ENCODE measurements around the gene PCNT.

Gene PCNT

GRCh38 chr21:46441961-46442498 lies 118.1 kb downstream of the PCNT start:
- Histone ChIP-seq H2BK5ac (ENCODE audit: low read length) (no peak overlapping the region), H2AFZ (ENCODE audit: low read length) (no peak overlapping the region), H2BK12ac (ENCODE audit: low read length) (no peak overlapping the region), H3K36me3 (replicated peaks in 1 of 2; ENCODE audit: control insufficient read depth in 2 of 2, insufficient read depth in 2 of 2, low read length in 2 of 2) (peaks cover 42 to 98% of the 10 kb centered on the region in 2 donors), H3K4me2 (ENCODE audit: insufficient read depth, low read length, poor library complexity, severe bottlenecking) (no peak overlapping the region), H2BK120ac (ENCODE audit: low read depth, low read length) (no peak overlapping the region), H3K4me1 (ENCODE audit: control insufficient read depth in 2 of 2, insufficient read depth in 1 of 2, low read depth in 1 of 2, low read length in 2 of 2) (peaks cover 2 to 4% of the 10 kb centered on the region in 2 donors), H3K4me3 (ENCODE audit: low read length in 2 of 2) (no peak overlapping the region), H4K8ac (ENCODE audit: low read depth, low read length) (no peak overlapping the region), H3K4ac (ENCODE audit: low read length) (no peak overlapping the region), H2AK5ac (ENCODE audit: low read depth, low read length) (no peak overlapping the region), H3K14ac (ENCODE audit: low read length) (no peak overlapping the region), H3K79me1 (ENCODE audit: low read depth, low read length) (no peaks in the 10 kb centered on the region), H3K9me3 (replicated peaks in 1 of 2; ENCODE audit: control insufficient read depth in 2 of 2, insufficient read depth in 1 of 2, low read depth in 1 of 2, low read length in 2 of 2) (peaks cover 2 to 5% of the 10 kb centered on the region in 2 donors), H3K27ac (replicated peaks; ENCODE audit: low read length) (no peak overlapping the region), H2BK15ac (ENCODE audit: low read length) (no peak overlapping the region), H3K9ac (ENCODE audit: low read depth, low read length, poor library complexity) (peak overlapping the region; percentile 34), H3K18ac (ENCODE audit: low read length) (peak overlapping the region; percentile 4), H3K27me3 (ENCODE audit: control insufficient read depth in 3 of 3, insufficient read depth in 3 of 3, low read depth in 1 of 3, low read length in 3 of 3) (no peaks in the 10 kb centered on the region), H4K91ac (ENCODE audit: low read depth, low read length, poor library complexity) (no peak overlapping the region), H3K23ac (ENCODE audit: low read depth, low read length, poor library complexity) (peak overlapping the region; percentile 75)
- no peak for DNase-seq (ENCODE audit: low spot score)
- WGBS, 2 donors (ENCODE audit: extremely low coverage in 2 of 2, insufficient read length in 2 of 2, insufficient replicate concordance in 1 of 2): no CpG with 5 or more reads among the region's 23 CpGs

GRCh38 chr21:46442938-46443337 lies 119.0 kb downstream of the PCNT start:
- H2AFZ ChIP-seq (ENCODE audit: low read length): no peak overlapping the region
- no peaks in the 10 kb centered on the region for H3K79me1 ChIP-seq (ENCODE audit: low read depth, low read length)
- no peak overlapping the region for H2BK15ac ChIP-seq (ENCODE audit: low read length)
- no CpG with 5 or more reads among the region's 15 CpGs for WGBS, 2 donors (ENCODE audit: extremely low coverage in 2 of 2, insufficient read length in 2 of 2, insufficient replicate concordance in 1 of 2)
- H2AK5ac ChIP-seq (ENCODE audit: low read depth, low read length): no peak overlapping the region
- no peak overlapping the region for H3K23ac ChIP-seq (ENCODE audit: low read depth, low read length, poor library complexity)
- H3K4me3 ChIP-seq (ENCODE audit: low read length in 2 of 2): no peak overlapping the region
- H3K27me3 ChIP-seq (ENCODE audit: control insufficient read depth in 3 of 3, insufficient read depth in 3 of 3, low read depth in 1 of 3, low read length in 3 of 3): no peaks in the 10 kb centered on the region
- H3K4ac ChIP-seq (ENCODE audit: low read length): no peak overlapping the region
- DNase-seq (ENCODE audit: low spot score): no peak
- peaks cover 43 to 96% of the 10 kb centered on the region in 2 donors for H3K36me3 ChIP-seq (replicated peaks in 1 of 2; ENCODE audit: control insufficient read depth in 2 of 2, insufficient read depth in 2 of 2, low read length in 2 of 2)
- H3K18ac ChIP-seq (ENCODE audit: low read length): no peak overlapping the region
- no peak overlapping the region for H2BK12ac ChIP-seq (ENCODE audit: low read length)
- no peak overlapping the region for H4K8ac ChIP-seq (ENCODE audit: low read depth, low read length)
- H3K9me3 ChIP-seq (replicated peaks in 1 of 2; ENCODE audit: control insufficient read depth in 2 of 2, insufficient read depth in 1 of 2, low read depth in 1 of 2, low read length in 2 of 2): peaks cover 4 to 5% of the 10 kb centered on the region in 2 donors
- no peak overlapping the region for H3K27ac ChIP-seq (replicated peaks; ENCODE audit: low read length)
- H3K4me2 ChIP-seq (ENCODE audit: insufficient read depth, low read length, poor library complexity, severe bottlenecking): no peak overlapping the region
- H3K9ac ChIP-seq (ENCODE audit: low read depth, low read length, poor library complexity): no peak overlapping the region
- H2BK5ac ChIP-seq (ENCODE audit: low read length): no peak overlapping the region
- H2BK120ac ChIP-seq (ENCODE audit: low read depth, low read length): no peak overlapping the region
- H3K14ac ChIP-seq (ENCODE audit: low read length): no peak overlapping the region
- no peaks in the 10 kb centered on the region for H3K4me1 ChIP-seq (ENCODE audit: control insufficient read depth in 2 of 2, insufficient read depth in 1 of 2, low read depth in 1 of 2, low read length in 2 of 2)
- no peak overlapping the region for H4K91ac ChIP-seq (ENCODE audit: low read depth, low read length, poor library complexity)

GRCh38 chr21:46443910-46444309 lies 120.0 kb downstream of the PCNT start:
- Histone ChIP-seq H2AK5ac (ENCODE audit: low read depth, low read length) (no peak overlapping the region), H3K4me3 (ENCODE audit: low read length in 2 of 2) (no peak overlapping the region), H3K4me2 (ENCODE audit: insufficient read depth, low read length, poor library complexity, severe bottlenecking) (no peak overlapping the region), H3K27me3 (ENCODE audit: control insufficient read depth in 3 of 3, insufficient read depth in 3 of 3, low read depth in 1 of 3, low read length in 3 of 3) (no peaks in the 10 kb centered on the region), H3K14ac (ENCODE audit: low read length) (no peak overlapping the region), H3K36me3 (replicated peaks in 1 of 2; ENCODE audit: control insufficient read depth in 2 of 2, insufficient read depth in 2 of 2, low read length in 2 of 2) (peaks cover 39 to 92% of the 10 kb centered on the region in 2 donors), H3K9ac (ENCODE audit: low read depth, low read length, poor library complexity) (no peak overlapping the region), H3K4me1 (ENCODE audit: control insufficient read depth in 2 of 2, insufficient read depth in 1 of 2, low read depth in 1 of 2, low read length in 2 of 2) (no peaks in the 10 kb centered on the region), H4K91ac (ENCODE audit: low read depth, low read length, poor library complexity) (no peak overlapping the region), H3K9me3 (replicated peaks in 1 of 2; ENCODE audit: control insufficient read depth in 2 of 2, insufficient read depth in 1 of 2, low read depth in 1 of 2, low read length in 2 of 2) (peaks cover 4 to 11% of the 10 kb centered on the region in 2 donors), H2BK5ac (ENCODE audit: low read length) (no peak overlapping the region), H3K27ac (replicated peaks; ENCODE audit: low read length) (no peak overlapping the region), H3K18ac (ENCODE audit: low read length) (no peak overlapping the region), H3K23ac (ENCODE audit: low read depth, low read length, poor library complexity) (no peak overlapping the region), H2BK12ac (ENCODE audit: low read length) (no peak overlapping the region), H4K8ac (ENCODE audit: low read depth, low read length) (no peak overlapping the region), H3K4ac (ENCODE audit: low read length) (no peak overlapping the region), H2BK15ac (ENCODE audit: low read length) (no peak overlapping the region), H3K79me1 (ENCODE audit: low read depth, low read length) (no peaks in the 10 kb centered on the region), H2BK120ac (ENCODE audit: low read depth, low read length) (no peak overlapping the region), H2AFZ (ENCODE audit: low read length) (no peak overlapping the region)
- no peak for DNase-seq (ENCODE audit: low spot score)
- WGBS, 2 donors (ENCODE audit: extremely low coverage in 2 of 2, insufficient read length in 2 of 2, insufficient replicate concordance in 1 of 2): no CpG with 5 or more reads among the region's 8 CpGs

- H3K36me3 ChIP-seq (replicated peaks in 1 of 2; ENCODE audit: control insufficient read depth in 2 of 2, insufficient read depth in 2 of 2, low read length in 2 of 2): peaks cover 12 to 54% of the 10 kb centered on the region in 2 donors
These were observed 124.2 kb downstream of the PCNT start for GRCh38 chr21:46448108-46448507.

More at GRCh38 chr21:46448108-46448507, 124.2 kb downstream of the PCNT start:
- no peak overlapping the region for H3K27ac ChIP-seq (replicated peaks; ENCODE audit: low read length)
- H2BK120ac ChIP-seq (ENCODE audit: low read depth, low read length): no peak overlapping the region
- no peak overlapping the region for H3K4ac ChIP-seq (ENCODE audit: low read length)
- H3K9ac ChIP-seq (ENCODE audit: low read depth, low read length, poor library complexity): no peak overlapping the region
- H4K91ac ChIP-seq (ENCODE audit: low read depth, low read length, poor library complexity): no peak overlapping the region
- no peak overlapping the region for H3K18ac ChIP-seq (ENCODE audit: low read length)
- no peaks in the 10 kb centered on the region for H3K27me3 ChIP-seq (ENCODE audit: control insufficient read depth in 3 of 3, insufficient read depth in 3 of 3, low read depth in 1 of 3, low read length in 3 of 3)
- H2BK5ac ChIP-seq (ENCODE audit: low read length): no peak overlapping the region
- H2BK12ac ChIP-seq (ENCODE audit: low read length): no peak overlapping the region
- H3K4me3 ChIP-seq (ENCODE audit: low read length in 2 of 2): no peak overlapping the region
- no peak overlapping the region for H2AFZ ChIP-seq (ENCODE audit: low read length)
- H3K9me3 ChIP-seq (replicated peaks in 1 of 2; ENCODE audit: control insufficient read depth in 2 of 2, insufficient read depth in 1 of 2, low read depth in 1 of 2, low read length in 2 of 2): peaks cover 8 to 22% of the 10 kb centered on the region in 2 donors
- no peak overlapping the region for H3K23ac ChIP-seq (ENCODE audit: low read depth, low read length, poor library complexity)
- H3K4me1 ChIP-seq (ENCODE audit: control insufficient read depth in 2 of 2, insufficient read depth in 1 of 2, low read depth in 1 of 2, low read length in 2 of 2): no peaks in the 10 kb centered on the region
- no peaks in the 10 kb centered on the region for H3K79me1 ChIP-seq (ENCODE audit: low read depth, low read length)
- WGBS, 2 donors (ENCODE audit: extremely low coverage in 2 of 2, insufficient read length in 2 of 2, insufficient replicate concordance in 1 of 2): no CpG with 5 or more reads among the region's 5 CpGs
- no peak overlapping the region for H4K8ac ChIP-seq (ENCODE audit: low read depth, low read length)
- no peak overlapping the region for H2AK5ac ChIP-seq (ENCODE audit: low read depth, low read length)
- no peak for DNase-seq (ENCODE audit: low spot score)
- H3K14ac ChIP-seq (ENCODE audit: low read length): no peak overlapping the region
- no peak overlapping the region for H3K4me2 ChIP-seq (ENCODE audit: insufficient read depth, low read length, poor library complexity, severe bottlenecking)
- H2BK15ac ChIP-seq (ENCODE audit: low read length): no peak overlapping the region
